RWPE1 (cell line): ENCODE data around the gene OAF.

Experiments used
- CTCF ChIA-PET: fragments of 350-600 bp; sonication (Branson Sonifier 250); formaldehyde crosslinking; extraction: SDS; loops from one replicate; lab custom pipeline; 2021; lab: Yijun Ruan, JAX
- POLR2A ChIA-PET: fragments of 400-600 bp; formaldehyde crosslinking; extraction: SDS; loops from one replicate; lab custom pipeline; 2020; ENCODE audit warnings: antibody characterized with exemption; ENCODE audit not compliant: low non-redundant PET; lab: Yijun Ruan, JAX
- DNase-seq: peaks from one replicate; pipeline ENCODE4 v3.0.0; 2012; ENCODE audit warnings: low spot score
- H3K27ac ChIP-seq: fragments of 450-650 bp; 2 replicates; pipeline ENCODE4 v1.5.1; 2017
- TF ChIP-seq, protein P1 (sequence below): fragments of 450-650 bp; conservative IDR thresholded peaks from 2 replicates; pipeline ENCODE4 v1.5.1; 2017; ENCODE audit warnings: low read depth, mild to moderate bottlenecking

OAF gene

DNA sequence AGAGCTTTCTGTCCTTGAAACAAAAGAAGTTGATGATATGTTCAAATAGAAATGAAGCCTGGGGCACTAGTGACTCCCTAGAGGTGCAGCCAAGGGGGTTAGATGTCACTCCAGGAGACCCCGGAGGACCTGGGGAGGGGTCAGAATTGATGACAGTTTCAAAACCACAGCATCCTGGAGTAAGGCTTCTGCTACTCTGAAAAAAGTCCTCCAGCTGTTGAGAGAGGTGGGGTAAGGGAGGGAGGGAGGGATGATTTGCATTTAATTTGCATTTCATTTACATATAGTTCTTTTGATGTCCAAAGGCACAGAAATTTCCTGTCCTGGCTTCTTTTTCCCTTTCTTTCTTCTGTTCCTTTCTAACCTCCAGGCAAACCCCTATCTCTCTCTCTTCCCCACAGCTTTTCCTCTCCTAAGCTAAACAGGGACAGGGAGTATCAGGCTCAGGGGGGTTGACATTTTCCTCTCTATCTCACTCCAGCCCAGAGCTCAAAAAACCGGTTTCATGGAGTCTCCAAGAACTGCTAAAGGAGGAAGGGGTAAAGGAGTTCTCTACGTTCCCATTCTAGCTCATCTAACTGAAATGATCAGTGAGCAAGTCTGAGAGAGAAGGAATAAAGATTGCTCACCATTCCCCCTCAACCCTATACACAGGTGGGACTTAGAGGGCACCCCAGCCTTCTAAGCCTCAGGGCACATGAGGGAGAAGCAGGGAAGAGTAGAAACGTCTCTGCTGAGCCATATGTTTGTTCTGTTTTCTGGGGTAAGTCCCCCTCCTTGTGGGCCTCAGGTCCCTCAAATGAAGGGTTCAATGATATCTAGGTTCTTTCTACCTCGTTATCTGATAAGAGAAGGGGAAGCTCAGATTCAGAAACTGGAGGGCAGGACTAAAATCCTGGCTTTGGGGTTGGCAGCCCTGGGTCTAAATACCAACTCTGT, 25.6 kb downstream of the OAF start:
- TF ChIP-seq, protein P1, sequence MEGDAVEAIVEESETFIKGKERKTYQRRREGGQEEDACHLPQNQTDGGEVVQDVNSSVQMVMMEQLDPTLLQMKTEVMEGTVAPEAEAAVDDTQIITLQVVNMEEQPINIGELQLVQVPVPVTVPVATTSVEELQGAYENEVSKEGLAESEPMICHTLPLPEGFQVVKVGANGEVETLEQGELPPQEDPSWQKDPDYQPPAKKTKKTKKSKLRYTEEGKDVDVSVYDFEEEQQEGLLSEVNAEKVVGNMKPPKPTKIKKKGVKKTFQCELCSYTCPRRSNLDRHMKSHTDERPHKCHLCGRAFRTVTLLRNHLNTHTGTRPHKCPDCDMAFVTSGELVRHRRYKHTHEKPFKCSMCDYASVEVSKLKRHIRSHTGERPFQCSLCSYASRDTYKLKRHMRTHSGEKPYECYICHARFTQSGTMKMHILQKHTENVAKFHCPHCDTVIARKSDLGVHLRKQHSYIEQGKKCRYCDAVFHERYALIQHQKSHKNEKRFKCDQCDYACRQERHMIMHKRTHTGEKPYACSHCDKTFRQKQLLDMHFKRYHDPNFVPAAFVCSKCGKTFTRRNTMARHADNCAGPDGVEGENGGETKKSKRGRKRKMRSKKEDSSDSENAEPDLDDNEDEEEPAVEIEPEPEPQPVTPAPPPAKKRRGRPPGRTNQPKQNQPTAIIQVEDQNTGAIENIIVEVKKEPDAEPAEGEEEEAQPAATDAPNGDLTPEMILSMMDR, result no peak
- CTCF ChIA-PET, result interaction anchor here (0.6 to 4.4 kb wide), 8 partner anchors 38 to 1060 kb away, joined by 3 to 51 read pairs (median 7); partner anchors contain the start of gene TRIM29
- POLR2A ChIA-PET, result no interaction called here
- peak overlapping the region; percentile 39 for H3K27ac ChIP-seq
- DNase-seq, result peak; percentile 55

DNA sequence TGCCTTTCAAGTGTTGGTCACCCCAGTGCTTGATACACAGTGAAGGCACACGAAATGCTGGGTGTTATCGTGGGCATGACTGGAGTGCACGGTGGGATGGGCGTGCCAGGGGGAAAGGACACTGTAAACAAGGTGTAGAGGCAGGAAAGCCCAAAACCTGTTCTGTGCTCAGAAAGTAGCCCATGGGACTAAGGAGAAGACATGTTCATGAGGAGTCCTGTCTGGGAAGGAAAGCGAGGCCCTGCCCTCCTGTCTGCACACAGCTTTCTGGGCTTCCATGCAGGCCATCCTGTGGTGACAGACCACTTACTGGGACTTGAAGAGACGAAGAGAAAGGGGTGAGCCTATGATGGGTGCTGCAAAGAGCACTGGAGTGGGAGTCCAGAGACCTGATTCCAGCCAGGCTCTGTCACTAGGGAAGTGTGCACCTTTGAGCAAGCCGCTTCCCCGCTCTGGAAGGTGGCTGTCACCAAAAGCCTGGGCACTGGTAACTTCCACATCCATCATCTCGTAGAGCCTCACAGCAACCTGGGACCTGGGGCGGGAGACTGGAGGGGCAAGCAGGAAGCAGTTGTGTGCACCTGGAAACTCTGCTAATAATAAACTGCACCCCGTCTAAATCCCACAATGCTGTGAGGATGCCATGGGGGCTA, 28.3 kb downstream of the OAF start:
- DNase-seq, result no peak
- TF ChIP-seq, protein P1, result no peak
- POLR2A ChIA-PET, result no interaction called here
- CTCF ChIA-PET, result interaction anchor here (0.6 to 1.5 kb wide), 3 partner anchors 9 to 131 kb away, joined by 3 read pairs; no protein-coding TSS in a partner anchor
- H3K27ac ChIP-seq, result no peak overlapping the region

DNA sequence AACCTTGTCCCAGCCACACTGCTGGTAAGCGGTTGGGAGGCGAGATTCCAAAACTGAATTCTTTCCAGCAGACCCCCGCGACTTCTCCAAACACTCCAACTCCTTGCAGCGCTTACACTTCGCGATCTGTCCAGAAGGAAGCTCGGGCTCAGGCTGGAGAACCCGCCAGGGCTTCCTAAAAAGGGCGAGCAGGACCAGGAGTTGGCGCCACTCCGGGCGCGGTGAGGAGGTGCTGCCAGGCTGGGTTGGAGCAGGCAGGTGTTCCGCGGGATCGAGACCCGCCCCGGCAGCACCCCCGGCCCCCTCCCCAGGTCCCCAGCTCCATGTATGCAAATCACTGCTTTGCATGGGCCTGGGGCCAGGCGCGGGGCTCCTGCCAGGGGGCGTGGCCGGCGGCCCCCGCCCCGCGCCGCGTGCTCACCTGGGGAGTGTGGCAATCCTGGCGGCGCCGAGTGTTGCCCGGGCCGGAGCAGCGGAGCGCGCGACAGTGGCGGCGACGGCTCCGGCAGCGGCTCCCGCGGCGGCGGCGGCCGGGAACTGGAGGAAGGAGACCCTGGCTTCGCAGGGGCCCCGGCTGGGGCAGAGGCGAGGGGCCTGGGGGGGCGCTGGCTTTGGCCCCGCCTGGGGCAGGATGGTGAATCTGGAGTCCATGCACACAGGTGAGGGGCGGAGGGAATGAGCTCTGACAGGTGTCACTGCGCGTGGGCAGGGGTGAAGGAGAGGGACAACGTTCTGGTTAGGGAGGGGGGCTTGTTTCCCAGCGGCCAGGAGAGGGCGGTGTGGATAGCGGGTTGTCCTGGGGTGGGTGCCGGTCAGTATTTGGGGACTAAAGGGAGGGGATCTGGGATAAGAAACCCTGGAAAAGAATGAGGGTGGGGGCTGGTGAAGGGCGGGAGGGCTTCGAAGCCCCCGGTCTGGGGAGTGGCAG, 29.1 kb downstream of the OAF start, which contains the start of gene POU2F3:
TSS of gene POU2F3 (plus strand) at position 428 of the 928 bp plus-strand sequence. CDS start at position 632, 204 bp downstream.
- TF ChIP-seq, protein P1, result no peak
- DNase-seq, result no peak
- ChIA-PET CTCF (interaction anchor here (0.6 to 1.5 kb wide), 4 partner anchors 8 to 656 kb away, joined by 3 to 4 read pairs (median 3); no protein-coding TSS in a partner anchor), POLR2A (no interaction called here)
- no peak within 1 kb of the TSS for H3K27ac ChIP-seq

DNA sequence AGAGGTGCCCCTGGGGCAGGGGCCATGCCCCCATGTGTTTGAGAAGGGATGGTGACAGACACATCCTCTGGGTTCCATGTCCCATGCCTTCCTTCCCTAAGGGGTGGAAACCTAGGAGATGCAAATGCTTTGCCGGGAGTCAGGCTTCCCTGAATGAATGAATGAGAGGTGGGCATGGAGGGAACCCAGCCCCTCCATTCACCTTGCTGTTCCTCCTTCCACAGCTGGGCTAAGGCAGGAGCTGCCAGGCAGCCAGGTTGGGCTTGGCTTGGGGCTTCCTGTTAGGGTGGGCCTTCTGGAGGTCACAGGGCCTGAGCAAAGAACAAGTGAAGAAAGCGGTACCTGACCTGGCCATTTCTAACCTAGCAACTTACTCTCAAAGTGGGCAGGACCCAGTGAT, 30.0 kb downstream of the OAF start:
- TF ChIP-seq, protein P1, result no peak
- no peak overlapping the region for H3K27ac ChIP-seq
- no peak for DNase-seq
- ChIA-PET POLR2A (no interaction called here), CTCF (no interaction called here)

DNA sequence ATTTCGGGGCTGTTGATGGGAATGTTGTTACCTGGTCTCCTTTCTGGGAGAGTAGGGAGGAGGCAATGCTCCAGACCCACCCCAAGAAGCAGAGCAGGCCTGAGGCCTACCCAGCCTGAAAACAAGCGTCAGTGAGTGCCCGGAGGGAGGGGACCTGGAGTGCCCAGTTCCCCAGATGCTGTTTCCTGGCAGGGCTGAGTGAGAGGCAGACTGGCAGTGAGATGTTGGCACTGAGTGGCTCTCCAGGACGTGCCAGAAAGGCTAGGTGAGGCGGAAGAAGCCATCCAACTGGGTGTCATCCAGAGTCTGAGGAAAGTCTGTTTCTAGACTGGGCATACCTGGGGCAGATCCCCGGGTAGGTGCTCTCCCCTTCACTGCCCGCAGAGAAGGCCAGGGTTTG, 30.4 kb downstream of the OAF start:
- ChIA-PET POLR2A (no interaction called here), CTCF (no interaction called here)
- no peak for DNase-seq
- TF ChIP-seq, protein P1, result no peak
- no peak overlapping the region for H3K27ac ChIP-seq
